Stimulated activated CD4-positive, alpha-beta T cell treated with anti-CD3 and anti-CD28 coated beads, Interleukin-2, amount 100 ng/mL, for 48 hours (primary cell): ENCODE data around the gene STON2.

Experiments used
- DNase-seq, 2 donors: peaks; one replicate each; pipeline ENCODE4 v3.0.0-alpha.2; 2020

The STON2 gene

GRCh38 chr14:81219759-81220579, 180.2 kb downstream of the STON2 start:
- DNase-seq: peak in 1 of 2 donors; percentile 24

- peak; percentile 71 to 72 for DNase-seq
Measured at GRCh38 chr14:81219210-81219758, 180.8 kb downstream of the STON2 start.

- no peak for DNase-seq
Measured at GRCh38 chr14:81211844-81212243, 188.3 kb downstream of the STON2 start.
